Mesenchymal stem cell (in vitro differentiated cells and primary cell): ENCODE results near the gene ASIC4.

ENCODE experiments used
- DNase-seq: peaks from one replicate; pipeline ENCODE4 v3.0.0-alpha.2; 2013
- H2AFZ ChIP-seq: one replicate; pipeline ENCODE4 v1.6.1; 2013; ENCODE audit warnings: low read depth, mild to moderate bottlenecking, control low read depth, inconsistent platforms, low read length, moderate library complexity
- H2AK5ac ChIP-seq: 2 replicates; pipeline ENCODE4 v1.6.1; 2013; ENCODE audit warnings: low read length, moderate library complexity, mild to moderate bottlenecking, inconsistent platforms; ENCODE audit not compliant: severe bottlenecking
- H2BK120ac ChIP-seq: one replicate; pipeline ENCODE4 v1.6.1; 2013; ENCODE audit warnings: low read depth, mild to moderate bottlenecking, inconsistent platforms, low read length, moderate library complexity
- H2BK12ac ChIP-seq, 2 experiments: one replicate each; pipeline ENCODE4 v1.6.1; 2013; ENCODE audit warnings: inconsistent platforms in 2 of 2, low read length in 2 of 2, mild to moderate bottlenecking in 2 of 2, moderate library complexity in 2 of 2, control low read depth in 1 of 2
- H2BK15ac ChIP-seq: one replicate; pipeline ENCODE4 v1.6.1; 2013; ENCODE audit warnings: mild to moderate bottlenecking, low read depth, inconsistent platforms; ENCODE audit not compliant: poor library complexity, severe bottlenecking
- H2BK5ac ChIP-seq: 2 replicates; pipeline ENCODE4 v1.6.1; 2013; ENCODE audit warnings: low read depth, mild to moderate bottlenecking, low read length, control low read depth, inconsistent platforms; ENCODE audit not compliant: poor library complexity, severe bottlenecking
- H3K14ac ChIP-seq, 2 experiments: one replicate each; pipeline ENCODE4 v1.6.1; 2013; ENCODE audit warnings: inconsistent platforms in 2 of 2, low read length in 2 of 2, control low read depth in 1 of 2, mild to moderate bottlenecking in 1 of 2, moderate library complexity in 1 of 2
- H3K18ac ChIP-seq, 2 experiments: one replicate each; pipeline ENCODE4 v1.6.1; 2013; ENCODE audit warnings: inconsistent platforms in 2 of 2, low read length in 2 of 2, control low read depth in 1 of 2, low read depth in 1 of 2, mild to moderate bottlenecking in 1 of 2
- H3K23ac ChIP-seq, 2 experiments: one replicate each; pipeline ENCODE4 v1.6.1; 2013; ENCODE audit warnings: inconsistent platforms in 2 of 2, low read length in 2 of 2, mild to moderate bottlenecking in 2 of 2, moderate library complexity in 2 of 2, control low read depth in 1 of 2
- H3K27ac ChIP-seq: 2 replicates; pipeline ENCODE4 v1.5.1; 2013; ENCODE audit warnings: mild to moderate bottlenecking, moderate library complexity, low read length, control low read depth, inconsistent platforms; ENCODE audit not compliant: poor library complexity, severe bottlenecking
- H3K27me3 ChIP-seq, 2 experiments: 2 replicates each; pipeline versions ENCODE4 v1.6.1 to v1.7.0; 2013; ENCODE audit warnings: low read length in 2 of 2, mild to moderate bottlenecking in 2 of 2, moderate library complexity in 2 of 2, control low read depth in 1 of 2, inconsistent platforms in 1 of 2; ENCODE audit not compliant: control insufficient read depth in 1 of 2, insufficient read depth in 1 of 2
- H3K36me3 ChIP-seq, 2 experiments: 2 replicates each; pipeline versions ENCODE4 v1.6.1 to v1.7.0; 2013; ENCODE audit warnings: low read length in 2 of 2, control low read depth in 1 of 2, inconsistent platforms in 1 of 2, low read depth in 1 of 2, mild to moderate bottlenecking in 1 of 2; ENCODE audit not compliant: insufficient read depth in 2 of 2, control insufficient read depth in 1 of 2
- H3K4ac ChIP-seq, 2 experiments: one replicate each; pipeline ENCODE4 v1.6.1; 2013; ENCODE audit warnings: inconsistent platforms in 2 of 2, low read length in 2 of 2, mild to moderate bottlenecking in 2 of 2, moderate library complexity in 2 of 2, control low read depth in 1 of 2, low read depth in 1 of 2
- H3K4me1 ChIP-seq: 2 replicates; pipeline ENCODE4 v1.6.1; 2013; ENCODE audit warnings: low read depth, low read length, control low read depth; ENCODE audit not compliant: control insufficient read depth, insufficient read depth
- H3K4me2 ChIP-seq: 2 replicates; pipeline ENCODE4 v1.6.1; 2013; ENCODE audit warnings: low read length, mild to moderate bottlenecking, inconsistent platforms; ENCODE audit not compliant: poor library complexity, severe bottlenecking
- H3K4me3 ChIP-seq, 2 experiments: 2 replicates each; pipeline versions ENCODE4 v1.5.1 to v1.7.0; 2013; ENCODE audit warnings: low read length in 2 of 2, mild to moderate bottlenecking in 2 of 2, control low read depth in 1 of 2, low read depth in 1 of 2; ENCODE audit not compliant: insufficient read depth in 1 of 2
- H3K79me1 ChIP-seq: replicated peaks from 2 replicates; pipeline ENCODE4 v1.6.1; 2013; ENCODE audit warnings: mild to moderate bottlenecking, control low read depth, low read length, inconsistent platforms; ENCODE audit not compliant: poor library complexity, severe bottlenecking
- H3K9ac ChIP-seq: 2 replicates; pipeline ENCODE4 v1.7.0; 2013; ENCODE audit warnings: mild to moderate bottlenecking, low read length, moderate library complexity
- H3K9me3 ChIP-seq: 2 replicates; pipeline ENCODE4 v1.7.0; 2013; ENCODE audit warnings: mild to moderate bottlenecking, low read length; ENCODE audit not compliant: control insufficient read depth
- H4K8ac ChIP-seq: one replicate; pipeline ENCODE4 v1.6.1; 2013; ENCODE audit warnings: inconsistent platforms, mild to moderate bottlenecking, low read length, moderate library complexity
- H4K91ac ChIP-seq: one replicate; pipeline ENCODE4 v1.6.1; 2013; ENCODE audit warnings: mild to moderate bottlenecking, low read length, inconsistent platforms
- WGBS: methylation state at CpG from one replicate; pipeline ENCODE4 v1.1.7; 2013; ENCODE audit warnings: mixed read lengths; 5-methylcytosine and 5-hydroxymethylcytosine counted together

Gene ASIC4

DNA sequence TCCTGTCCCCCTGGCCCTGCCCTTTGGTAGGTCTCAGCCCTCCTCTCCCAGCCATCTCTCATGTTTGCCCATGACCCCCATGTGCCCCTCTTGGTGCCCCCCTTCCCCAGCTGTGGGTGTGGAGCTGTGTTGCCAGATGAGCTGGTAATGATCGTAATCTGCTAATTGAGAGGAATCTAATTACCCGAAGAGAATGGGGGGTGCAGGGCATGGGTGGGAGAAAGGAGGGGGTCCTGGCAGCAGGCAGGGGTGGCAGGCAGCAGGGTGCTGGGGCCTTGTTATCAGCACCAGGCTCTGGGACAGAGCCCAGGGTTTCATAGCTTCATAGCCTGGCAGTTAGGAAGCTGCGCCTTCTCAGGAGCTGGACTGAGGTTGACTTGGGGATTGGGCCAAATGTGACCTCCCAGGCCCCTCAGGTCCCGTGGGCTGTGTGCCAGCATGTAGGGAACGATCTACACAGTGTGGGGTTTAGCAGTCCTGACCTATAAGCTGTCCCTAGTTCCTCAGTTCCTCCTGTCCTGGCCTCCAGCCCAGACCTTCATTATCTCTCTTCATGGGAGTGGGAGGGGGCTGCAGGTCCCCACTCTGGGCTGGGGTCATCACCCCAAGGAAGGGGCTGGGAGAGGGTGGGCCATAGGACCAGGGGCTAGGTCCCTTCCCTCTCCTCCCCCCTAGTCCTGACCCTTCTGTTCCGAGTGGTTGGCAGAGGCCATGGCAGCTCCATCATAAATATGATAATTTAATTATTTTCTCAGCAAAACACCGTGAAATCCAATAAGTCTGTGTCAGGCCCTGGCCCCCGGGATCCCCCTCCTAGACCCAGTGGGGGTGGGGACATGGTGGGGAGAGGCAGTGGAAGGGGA, 6.5 kb upstream of the ASIC4 start:
- no peak overlapping the region for H3K14ac ChIP-seq
- DNase-seq = no peak
- H3K79me1 ChIP-seq = peaks cover 3% of the 10 kb centered on the region
- WGBS = 70% methylated on average over 7 of the region's 8 CpGs
- no peak overlapping the region for H2AK5ac ChIP-seq
- no peak overlapping the region for H2BK5ac ChIP-seq
- peaks cover 39 to 51% of the 10 kb centered on the region in 2 experiments for H3K36me3 ChIP-seq
- H3K18ac ChIP-seq = no peak overlapping the region
- no peak overlapping the region for H4K91ac ChIP-seq
- no peak overlapping the region for H3K4me3 ChIP-seq
- H3K4ac ChIP-seq = no peak overlapping the region
- no peak overlapping the region for H3K4me2 ChIP-seq
- no peak overlapping the region for H3K9ac ChIP-seq
- H3K4me1 ChIP-seq = peaks cover 32% of the 10 kb centered on the region
- no peak overlapping the region for H3K27ac ChIP-seq
- no peak overlapping the region for H4K8ac ChIP-seq
- no peak overlapping the region for H3K23ac ChIP-seq
- no peak overlapping the region for H2AFZ ChIP-seq
- peaks cover 25 to 26% of the 10 kb centered on the region in 2 experiments for H3K27me3 ChIP-seq
- no peak overlapping the region for H2BK12ac ChIP-seq
- H2BK120ac ChIP-seq = no peak overlapping the region
- H3K9me3 ChIP-seq = no peaks in the 10 kb centered on the region
- peak overlapping the region; percentile 16 for H2BK15ac ChIP-seq

DNA sequence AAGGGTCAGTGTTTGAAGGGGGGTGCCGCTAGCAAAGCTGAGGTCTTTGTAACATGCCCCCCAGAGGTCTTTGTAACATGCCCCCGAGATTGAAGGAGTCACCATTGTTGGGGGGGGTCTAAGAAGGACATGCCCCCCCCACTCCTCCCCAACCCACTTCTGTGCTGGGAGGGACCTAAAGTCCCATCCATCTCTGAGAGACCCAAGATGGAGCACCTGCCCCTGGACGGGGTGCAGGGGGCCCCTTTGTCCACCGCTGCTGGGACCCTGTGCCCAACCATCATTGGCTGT, 5.9 kb upstream of the ASIC4 start:
- no peak overlapping the region for H3K23ac ChIP-seq

GRCh38 chr2:219508971-219509779, 5.1 kb upstream of the ASIC4 start:
- no peak overlapping the region for H2AK5ac ChIP-seq
- peaks cover 1% of the 10 kb centered on the region for H3K79me1 ChIP-seq
- peaks cover 35% of the 10 kb centered on the region for H3K4me1 ChIP-seq
- H3K14ac ChIP-seq = no peak overlapping the region
- H3K9me3 ChIP-seq = no peaks in the 10 kb centered on the region
- H3K4ac ChIP-seq = no peak overlapping the region
- no peak overlapping the region for H3K27ac ChIP-seq
- no peak overlapping the region for H2BK12ac ChIP-seq
- no peak overlapping the region for H3K4me2 ChIP-seq
- H2BK120ac ChIP-seq = no peak overlapping the region
- H3K9ac ChIP-seq = peak overlapping the region; percentile 21
- no peak overlapping the region for H2BK5ac ChIP-seq
- peaks cover 39 to 40% of the 10 kb centered on the region in 2 experiments for H3K27me3 ChIP-seq
- no peak overlapping the region for H3K23ac ChIP-seq
- no peak overlapping the region for H4K8ac ChIP-seq
- DNase-seq = no peak
- H3K18ac ChIP-seq = no peak overlapping the region
- no peak overlapping the region for H4K91ac ChIP-seq
- H2AFZ ChIP-seq = no peak overlapping the region
- H3K4me3 ChIP-seq = peak overlapping the region in 1 of 2 experiments; percentile 75
- H3K36me3 ChIP-seq = peaks cover 28 to 39% of the 10 kb centered on the region in 2 experiments
- 29% methylated on average over 6 of the region's 14 CpGs for WGBS
- H2BK15ac ChIP-seq = no peak overlapping the region

More for the DNA sequence above, 5.9 kb upstream of the ASIC4 start:
- Histone ChIP-seq H3K27ac (no peak overlapping the region), H3K4me2 (no peak overlapping the region), H3K9me3 (no peaks in the 10 kb centered on the region), H2AFZ (no peak overlapping the region), H3K79me1 (peaks cover 3% of the 10 kb centered on the region), H3K9ac (no peak overlapping the region), H2BK15ac (no peak overlapping the region), H3K14ac (no peak overlapping the region), H2BK120ac (no peak overlapping the region), H4K91ac (no peak overlapping the region), H2BK5ac (no peak overlapping the region), H3K4ac (no peak overlapping the region), H3K4me1 (peaks cover 32% of the 10 kb centered on the region), H2AK5ac (no peak overlapping the region), H2BK12ac (no peak overlapping the region), H3K36me3 (peaks cover 36 to 47% of the 10 kb centered on the region in 2 experiments), H3K27me3 (peaks cover 31 to 32% of the 10 kb centered on the region in 2 experiments), H4K8ac (no peak overlapping the region), H3K18ac (no peak overlapping the region), H3K4me3 (no peak overlapping the region)
- 65% methylated on average over 2 of the region's 4 CpGs for WGBS
- no peak for DNase-seq
